ENCODE results near the gene TMCO1. TPM values are rescaled to one million over a fixed set of nuclear protein-coding genes. Genes with fewer than 3 reads are reported as not detected.
A peak's percentile ranks its signal among the peaks of the same experiment; 100 is the strongest.
"Not testable (repeated sequence)": the region's sequence is repeated elsewhere in the genome, so short reads cannot be mapped to it uniquely, and the experiment has no call there.

TMCO1 gene
- polyA plus RNA-seq (2013, experiment 1 of 2; ENCODE audit: insufficient read length): 88.0 TPM
- polyA plus RNA-seq (2013, experiment 2 of 2; ENCODE audit: insufficient read length): 80.2 TPM

DNA sequence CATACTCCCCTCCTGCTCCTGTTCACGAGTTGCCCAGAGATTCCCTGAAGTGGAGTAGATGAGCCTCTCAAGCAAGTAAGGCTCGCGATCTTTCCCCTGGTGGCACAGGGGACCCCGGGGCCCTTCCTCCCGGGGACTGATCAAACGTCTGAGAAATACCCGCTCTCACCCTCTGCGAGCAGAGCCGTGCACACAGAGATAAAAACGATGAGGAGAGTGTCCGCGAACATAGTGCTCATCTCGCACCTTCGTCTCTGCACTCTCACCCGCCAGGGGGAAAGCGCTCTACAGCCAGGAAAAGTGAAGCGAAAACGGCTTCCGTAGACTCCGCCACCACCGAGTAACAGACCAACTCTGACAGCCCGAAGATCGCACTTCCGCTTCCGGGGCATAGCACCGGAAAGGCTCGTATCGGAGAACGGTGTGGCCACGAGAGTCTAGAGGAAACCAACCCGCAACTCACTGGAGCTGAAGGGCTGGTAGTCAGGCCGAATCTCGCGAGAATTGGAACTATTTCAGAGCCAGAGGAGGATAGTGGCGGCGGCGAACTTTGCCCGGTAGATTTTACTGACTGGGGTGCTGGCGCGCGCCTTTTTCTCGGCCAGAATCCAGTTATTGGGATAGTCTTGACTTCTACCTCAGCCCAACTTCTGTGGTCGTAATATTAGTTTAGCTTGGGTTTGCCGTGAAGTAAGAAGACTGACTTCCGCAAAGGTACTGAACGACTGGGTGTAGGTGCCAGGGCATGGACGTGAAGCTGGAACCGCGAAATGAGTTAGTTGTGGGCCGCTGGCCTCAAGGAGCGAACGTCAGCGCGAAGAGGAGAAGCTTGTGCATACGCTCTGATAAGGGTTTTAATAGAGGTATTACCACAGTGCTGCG, at the start of gene TMCO1:
Gene TMCO1, minus strand, starts transcription at position 356 of the 882 bp plus-strand sequence. Its CDS starts 117 bp downstream, at position 239.
- DNase-seq: peak; percentile 99

DNA sequence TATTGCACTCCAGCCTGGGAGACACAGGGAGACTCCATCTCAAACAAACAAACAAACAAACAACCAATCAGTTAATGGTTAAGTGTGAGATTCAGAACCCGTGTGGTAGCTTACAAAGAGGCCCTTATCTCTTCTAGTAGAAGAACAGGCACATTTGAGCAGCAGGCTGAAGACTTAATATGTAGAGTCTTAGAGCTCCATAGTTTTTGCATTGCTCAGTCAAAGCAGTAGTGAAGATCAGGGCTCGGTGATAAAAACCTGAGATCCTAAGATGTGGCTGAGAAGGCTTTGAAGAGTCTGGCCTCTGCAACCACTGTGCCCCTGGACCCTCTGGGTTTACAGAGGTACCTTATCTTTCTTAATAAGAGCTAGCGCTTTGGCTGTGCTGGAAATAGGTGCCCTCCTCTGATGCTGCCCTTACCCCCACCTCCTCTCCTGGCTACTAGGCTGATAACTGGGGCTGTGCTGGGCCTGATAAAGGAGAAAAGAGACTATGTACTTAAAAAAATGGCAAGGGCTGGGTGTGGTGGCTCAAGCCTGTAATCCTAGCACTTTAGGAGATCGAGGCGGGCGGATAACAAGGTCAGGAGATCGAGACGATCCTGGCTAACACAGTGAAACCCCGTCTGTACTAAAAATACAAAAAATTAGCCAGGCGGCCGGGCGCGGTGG, 48.3 kb upstream of the TMCO1 start:
- no peak for DNase-seq

DNA sequence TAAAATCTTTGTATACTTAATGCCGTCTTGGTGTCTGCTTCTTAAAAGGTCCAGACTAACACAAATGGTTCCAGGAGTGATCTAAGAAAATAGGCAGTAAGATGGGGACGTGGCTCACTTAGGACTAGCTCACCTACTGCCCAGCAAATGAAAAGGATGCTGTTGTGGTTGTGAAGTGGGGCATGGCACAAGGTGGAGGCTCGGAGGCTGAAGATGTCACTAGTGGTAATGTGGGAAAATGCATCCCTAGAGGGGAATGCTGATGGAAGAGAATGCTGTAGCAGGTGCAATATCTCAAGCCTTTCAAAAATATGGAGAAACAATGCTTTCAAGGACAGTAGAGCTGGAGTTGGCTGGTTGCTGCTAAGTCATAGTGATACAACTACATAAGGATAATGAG, 47.5 kb upstream of the TMCO1 start:
- no peak for DNase-seq

- peak; percentile 63 for DNase-seq
Measured at GRCh38 chr1:165815725-165816124, 47.1 kb upstream of the TMCO1 start.

DNA sequence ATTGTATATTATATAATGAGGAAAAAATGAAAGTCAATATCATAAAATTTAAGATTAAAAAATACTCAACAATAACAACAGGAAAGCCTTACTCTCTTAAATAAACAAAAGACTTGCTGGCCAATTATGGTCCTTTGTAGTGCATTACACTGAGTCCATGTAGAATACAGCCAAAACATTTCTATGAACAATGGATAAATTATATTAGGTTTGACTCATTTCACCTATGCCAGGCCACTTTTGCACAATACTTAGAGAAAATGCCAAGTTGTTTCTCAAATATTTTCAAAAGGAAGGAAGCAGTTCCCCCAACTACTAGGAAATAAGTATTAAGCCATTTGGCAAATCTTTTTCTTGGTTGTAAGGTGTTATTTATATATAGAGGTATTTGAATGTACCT, 38.9 kb upstream of the TMCO1 start:
- DNase-seq: no peak

- DNase-seq: not testable (repeated sequence)
Measured at GRCh38 chr1:165804513-165804912, 35.8 kb upstream of the TMCO1 start.

DNA sequence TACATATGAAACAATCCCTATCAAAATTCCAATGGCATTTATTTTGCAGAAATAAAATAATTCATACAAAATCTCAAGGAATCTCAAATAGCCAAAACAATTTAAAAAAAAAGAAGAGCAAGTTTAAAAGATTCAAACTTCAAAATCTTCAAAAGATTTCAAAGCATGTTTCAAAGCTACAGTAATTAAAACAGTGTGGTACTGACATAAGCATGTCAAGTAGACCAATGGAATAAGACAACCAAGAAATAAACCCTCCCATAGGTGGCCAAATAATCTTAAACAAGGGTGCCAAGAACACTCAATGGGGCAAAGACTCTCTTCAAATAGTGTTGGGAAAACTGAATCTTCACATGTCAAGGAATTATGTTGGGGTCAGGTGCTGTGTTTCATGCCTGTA, 30.7 kb upstream of the TMCO1 start:
- no peak for DNase-seq

DNA sequence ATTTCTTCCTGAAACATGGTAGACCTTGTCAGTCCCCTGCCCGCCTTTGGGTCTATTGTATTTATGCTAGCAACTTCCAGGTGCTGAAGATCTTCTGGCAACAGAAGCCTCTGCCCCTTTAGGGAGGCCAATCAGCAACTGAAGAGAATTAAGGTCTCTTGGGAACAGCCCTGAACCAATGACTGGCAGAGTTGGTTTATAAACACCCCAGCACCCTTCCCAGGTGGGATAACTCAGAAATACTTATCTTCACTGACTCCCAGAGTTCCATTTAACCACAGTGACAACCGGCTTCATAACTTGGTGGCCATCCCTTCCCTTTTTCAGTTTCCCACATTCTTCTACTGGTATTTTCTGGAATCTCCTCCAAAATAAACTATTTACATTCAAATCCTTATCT, 27.2 kb upstream of the TMCO1 start:
- DNase-seq: no peak

- no peak for DNase-seq
Measured at GRCh38 chr1:165793951-165794350, 25.3 kb upstream of the TMCO1 start.

DNA sequence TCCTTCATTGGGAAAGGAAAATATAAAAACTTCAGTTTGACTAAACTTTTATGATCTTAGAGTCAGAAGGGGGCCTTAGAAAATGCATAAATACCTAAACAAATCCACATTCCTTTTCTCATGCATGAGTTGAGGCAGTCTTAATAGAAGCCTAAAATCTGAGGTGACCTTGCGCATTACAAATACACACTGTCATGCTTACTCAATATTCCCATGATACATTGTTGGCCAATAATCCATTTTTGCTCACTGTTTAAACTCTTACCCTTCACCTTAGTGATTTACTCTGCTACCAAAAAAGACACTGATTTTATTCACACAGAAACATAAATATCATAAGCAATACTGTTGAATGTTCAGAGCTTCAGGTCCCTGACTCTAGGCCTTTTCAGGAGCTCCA, 19.1 kb upstream of the TMCO1 start:
- DNase-seq: no peak

- not testable (repeated sequence) for DNase-seq
Measured at GRCh38 chr1:165783519-165783918, 14.9 kb upstream of the TMCO1 start.

DNA sequence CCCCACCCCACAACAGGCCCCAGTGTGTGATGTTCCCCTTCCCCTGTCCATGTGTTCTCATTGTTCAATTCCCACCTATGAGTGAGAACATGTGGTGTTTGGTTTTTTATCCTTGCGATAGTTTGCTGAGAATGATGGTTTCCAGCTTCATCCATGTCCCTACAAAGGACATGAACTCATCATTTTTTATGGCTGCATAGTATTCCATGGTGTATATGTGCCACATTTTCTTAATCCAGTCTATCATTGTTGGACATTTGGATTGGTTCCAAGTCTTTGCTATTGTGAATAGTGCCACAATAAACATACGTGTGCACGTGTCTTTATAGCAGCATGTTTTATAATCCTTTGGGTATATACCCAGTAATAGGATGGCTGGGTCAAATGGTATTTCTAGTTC, 9.5 kb upstream of the TMCO1 start:
- not testable (repeated sequence) for DNase-seq

DNA sequence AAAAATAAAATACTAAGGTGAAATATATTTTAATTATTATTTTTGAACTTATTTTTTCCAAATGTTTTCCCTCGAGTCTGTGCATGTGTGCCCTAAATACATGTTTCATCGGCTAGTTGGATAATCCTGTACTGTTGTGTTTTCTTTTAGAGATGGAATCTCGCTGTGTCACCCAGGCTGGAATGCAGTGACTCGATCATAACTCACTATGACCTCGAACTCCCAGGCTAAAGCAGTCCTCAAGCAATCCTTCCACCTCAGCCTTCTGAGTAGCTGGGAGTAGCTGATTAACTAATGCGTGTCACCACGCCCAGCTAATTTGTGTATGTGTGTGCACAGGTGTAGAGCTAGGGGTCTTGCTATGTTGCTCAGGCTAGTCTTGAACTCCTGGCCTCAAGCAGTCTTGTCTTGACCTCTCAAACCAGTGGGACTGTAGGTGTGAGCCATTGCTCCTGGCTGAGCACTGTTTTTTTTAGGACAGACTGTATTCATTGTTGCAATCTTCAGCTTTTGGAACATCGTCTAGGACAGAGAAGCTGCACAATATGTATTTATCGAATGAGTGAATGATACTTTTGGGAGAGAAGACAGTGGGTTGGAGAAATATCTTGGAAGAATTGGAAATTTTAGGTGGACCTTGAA, 4.8 kb upstream of the TMCO1 start:
- peak; percentile 94 for DNase-seq

- DNase-seq: peak; percentile 3
Measured at GRCh38 chr1:165772739-165773138, 4.1 kb upstream of the TMCO1 start.

DNA sequence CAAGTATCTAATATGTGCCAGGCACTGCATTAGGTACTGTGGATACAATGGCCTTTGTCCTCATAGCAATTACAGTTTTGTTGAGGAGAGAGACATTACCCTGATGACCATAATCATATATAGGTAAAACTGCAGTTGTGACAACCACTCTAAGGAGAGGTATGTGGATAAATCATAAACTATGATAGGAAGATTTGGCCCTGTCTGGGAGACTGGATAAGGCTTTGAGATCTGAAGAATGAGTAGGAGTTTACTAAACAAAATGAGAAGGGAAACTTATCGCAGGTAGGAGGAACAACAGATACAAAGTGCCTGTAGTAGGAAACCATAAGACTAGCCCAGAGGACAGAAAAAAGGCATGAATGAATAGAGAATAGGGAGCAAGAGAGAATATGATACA, 4.4 kb downstream of the TMCO1 start:
- no peak for DNase-seq

- no peak for DNase-seq
Measured at GRCh38 chr1:165763442-165763841, 5.2 kb downstream of the TMCO1 start.

DNA sequence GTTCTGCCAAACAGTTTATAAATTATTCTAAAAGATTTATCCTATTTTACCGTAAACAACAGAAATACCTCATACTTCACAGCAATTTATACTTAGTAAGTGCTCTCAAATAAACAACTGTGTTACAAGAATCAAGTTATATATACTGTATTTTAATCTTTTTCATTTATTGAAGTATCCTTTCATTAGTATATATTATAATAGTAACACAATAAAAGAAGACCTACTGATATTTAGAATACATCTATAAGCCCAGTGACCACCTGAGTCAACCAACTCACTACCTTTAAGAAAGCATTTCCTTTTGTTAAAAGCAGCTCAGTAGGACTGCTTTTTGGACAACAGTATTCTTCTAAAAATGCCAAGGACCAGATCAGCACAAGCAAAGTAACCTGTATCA, 5.9 kb downstream of the TMCO1 start:
- DNase-seq: no peak

DNA sequence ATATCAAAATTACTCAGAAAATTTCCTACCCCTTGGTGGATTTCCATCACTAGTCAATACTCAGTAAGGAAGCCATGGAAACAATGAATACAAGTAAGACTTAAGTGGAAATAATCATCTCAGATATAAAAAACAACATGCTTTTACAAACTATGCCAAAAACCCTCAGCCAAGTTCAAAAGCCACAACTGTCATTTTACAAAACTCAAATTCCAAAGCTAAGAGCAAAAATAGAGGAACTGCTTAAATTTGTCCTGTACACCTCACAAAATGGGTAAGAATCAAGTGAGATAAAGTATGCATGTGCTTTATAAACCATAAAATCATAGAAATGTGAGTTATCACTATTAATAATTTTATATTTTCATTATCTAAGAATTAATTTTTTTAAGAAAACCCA, 9.6 kb downstream of the TMCO1 start:
- no peak for DNase-seq

DNA sequence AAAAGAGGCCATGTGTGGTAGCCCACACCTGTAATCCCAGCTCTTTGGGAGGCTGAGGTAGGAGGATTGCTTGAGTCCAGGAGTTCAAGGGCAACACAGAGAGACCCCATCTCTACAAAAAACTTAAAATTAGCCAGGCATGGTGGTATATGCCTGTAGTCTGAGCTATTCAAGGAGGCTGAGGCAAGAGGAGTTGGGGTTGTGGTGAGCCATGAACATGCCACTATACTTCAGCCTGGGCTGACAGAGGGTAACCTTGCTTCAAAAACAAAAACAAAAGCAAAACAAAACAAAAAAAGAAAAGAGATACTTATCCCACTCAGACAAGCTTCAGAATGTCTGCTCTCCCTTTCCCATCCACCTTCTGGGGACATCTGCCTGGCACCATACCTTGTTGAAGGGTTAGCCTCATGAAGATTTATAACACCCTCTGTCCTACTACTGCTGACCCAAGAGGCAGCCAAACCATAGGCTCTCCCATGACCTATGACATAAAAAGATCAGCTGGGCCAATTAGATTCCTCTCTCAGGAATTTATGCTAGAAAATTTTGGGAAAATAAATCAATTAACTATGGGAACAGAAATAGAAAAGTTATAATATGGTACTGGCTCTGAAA, 13.2 kb downstream of the TMCO1 start:
- DNase-seq: no peak

DNA sequence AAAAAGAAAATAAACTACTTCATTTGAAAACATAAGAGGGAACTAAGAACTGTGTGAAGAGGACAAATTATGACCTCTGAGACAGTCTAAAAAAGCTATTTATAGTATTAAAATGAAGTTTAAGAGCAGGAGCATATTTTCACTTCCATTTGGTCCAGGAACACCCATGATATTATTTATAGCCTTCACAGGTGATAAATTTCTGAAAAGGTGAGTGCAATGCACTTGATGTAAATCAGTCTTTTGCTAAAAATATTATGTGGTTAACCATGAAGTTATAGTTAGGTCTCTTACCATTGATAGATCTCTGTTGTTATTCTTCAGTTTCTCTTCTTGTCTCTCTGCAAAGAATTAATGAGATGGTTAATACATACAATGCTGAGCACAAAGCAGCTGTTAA, 14.7 kb downstream of the TMCO1 start:
- DNase-seq: no peak

GRCh38 chr1:165748550-165748949, 20.1 kb downstream of the TMCO1 start:
- DNase-seq: no peak

DNA sequence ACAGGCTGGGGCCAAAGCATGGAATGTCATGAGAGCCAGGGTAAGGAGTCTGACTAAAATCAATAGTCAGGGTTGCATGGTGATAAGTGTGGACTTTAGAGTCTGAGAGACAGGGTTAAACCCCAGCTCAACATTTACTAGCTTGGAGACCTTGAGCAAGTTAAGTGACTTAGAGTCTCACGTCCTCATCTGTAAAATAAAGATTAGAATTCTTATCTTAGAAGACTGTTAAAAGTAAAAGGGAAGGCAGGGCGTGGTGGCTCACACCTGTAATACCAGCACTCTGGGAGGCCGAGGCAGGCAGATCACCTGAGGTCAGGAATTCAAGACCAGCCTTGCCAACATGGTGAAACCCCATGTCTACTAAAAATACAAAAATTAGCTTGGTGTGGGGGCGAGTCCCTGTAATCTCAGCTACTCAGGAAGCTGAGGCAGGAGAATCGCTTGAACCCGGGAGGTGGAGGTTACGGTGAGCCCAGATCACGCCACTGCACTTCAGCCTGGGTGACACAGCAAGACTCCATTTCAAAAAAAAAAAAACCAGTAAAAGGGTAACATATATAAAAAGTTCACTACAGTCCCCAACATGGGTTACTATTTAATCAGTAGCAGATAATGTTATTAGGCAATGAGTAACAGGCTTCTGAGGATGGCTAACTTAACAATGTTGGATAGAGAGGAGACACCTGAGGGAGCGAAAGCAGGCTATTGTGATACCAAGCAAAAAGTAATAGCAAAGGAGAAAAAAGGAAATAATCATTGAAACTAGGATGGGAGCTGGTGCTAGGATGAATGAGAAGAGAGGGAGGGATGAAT, 20.8 kb downstream of the TMCO1 start:
- no peak for DNase-seq
